Left lung (tissue), 10 donors: ENCODE measurements around the gene ANKMY1. TPM values are rescaled to one million over a fixed set of nuclear protein-coding genes. Genes with fewer than 3 reads are reported as not detected.

ENCODE experiments used
- ATAC-seq: fragments of 200-7000 bp; cut with Tn5 transposase; one replicate; pipeline ENCODE4 v1.9.1; 2020; ENCODE audit warnings: moderate library complexity
- DNase-seq, 4 donors: peaks; one replicate each; pipeline ENCODE4 v3.0.0-alpha.2; 2013 to 2020
- H3K27ac ChIP-seq, 2 donors: fragments of 200-600 bp; sonication (generic) in 1 of 2; one replicate each; pipeline versions ENCODE4 v1.5.0 to v1.8.0; 2020 to 2021
- H3K27me3 ChIP-seq, 2 donors: fragments of 200-600 bp; sonication (generic) in 1 of 2; one replicate each; pipeline versions ENCODE4 v1.5.0 to v1.8.0; 2020 to 2021
- H3K36me3 ChIP-seq, 2 donors: fragments of 200-600 bp; sonication (generic) in 1 of 2; one replicate each; pipeline versions ENCODE4 v1.5.0 to v1.8.0; 2020 to 2021
- H3K4me1 ChIP-seq, 2 donors: fragments of 200-600 bp; one replicate each; pipeline ENCODE4 v1.8.0; 2021
- H3K4me3 ChIP-seq, 2 donors: fragments of 200-600 bp; sonication (generic) in 1 of 2; one replicate each; pipeline versions ENCODE4 v1.5.0 to v1.8.0; 2020 to 2021; ENCODE audit warnings: mild to moderate bottlenecking in 1 of 2
- H3K9me3 ChIP-seq, 2 donors: fragments of 200-600 bp; sonication (generic) in 1 of 2; one replicate each; pipeline versions ENCODE4 v1.5.0 to v1.8.0; 2020 to 2021
- intact Hi-C, 2 donors: fragments of 100-400 bp; cut with DNase I; formaldehyde crosslinking; loops; one replicate each; pipeline versions ENCODE4 v1.11.2 to v1.14.2; 2022
- polyA plus RNA-seq, 6 donors: library from polyadenylated mRNA; unstranded; fragments of 120-200 nt; gene quantifications; one replicate each; pipeline ENCODE4 v1.2.1, GENCODE V29; 2013; ENCODE audit not compliant: insufficient read length in 6 of 6
- total RNA-seq, 2 donors: library from RNA; stranded (reverse); fragmentation: NEBNext Ultra II Directional; extraction: Animal tissue kit (Norgen Biotek cat#: 25700); gene quantifications; one replicate each; pipeline ENCODE4 v1.2.1, GENCODE V29; 2021
- TF ChIP-seq, protein P1 (sequence below), 2 donors: fragments of 200-600 bp; sonication (generic) in 1 of 2; IDR thresholded peaks; one replicate each; pipeline versions ENCODE4 v1.5.0 to v1.8.0; 2021; ENCODE audit warnings: antibody characterized with exemption in 2 of 2
- donor health status: DM: no; HTN: yes; CAD: no.
- donor health status: DM: no; HTN: no; CAD: no.

ANKMY1 gene
- total and polyA plus RNA-seq, 8 donors: 11.8 to 20.1 (median 15.1) TPM

DNA sequence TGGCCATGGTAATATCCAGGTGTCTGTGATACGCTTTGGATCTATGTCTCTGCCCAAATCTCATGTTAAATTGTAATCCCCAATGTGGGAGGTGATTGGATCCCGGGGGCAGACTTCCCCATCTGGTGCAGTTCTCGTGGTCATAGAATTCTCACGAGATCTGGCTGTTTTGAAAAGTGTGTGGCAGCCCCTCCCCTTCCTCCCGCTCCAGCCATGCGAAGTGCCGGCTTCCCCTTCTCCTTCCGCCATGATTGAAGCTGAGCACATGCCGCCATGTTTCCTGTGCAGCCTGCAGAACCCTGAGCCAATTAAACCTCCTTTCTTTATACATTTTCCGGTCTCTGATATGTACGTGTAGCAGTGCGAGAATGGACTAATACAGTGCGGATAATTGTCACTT lies 79.9 kb downstream of the ANKMY1 start:
- Histone ChIP-seq H3K9me3 (peaks cover 0 to 18% of the 10 kb centered on the region in 2 donors), H3K27ac (no peak overlapping the region), H3K27me3 (no peaks in the 10 kb centered on the region), H3K36me3 (no peaks in the 10 kb centered on the region), H3K4me1 (no peaks in the 10 kb centered on the region), H3K4me3 (no peak overlapping the region)
- ATAC-seq (no peak), DNase-seq (no peak)
- TF ChIP-seq, protein P1, sequence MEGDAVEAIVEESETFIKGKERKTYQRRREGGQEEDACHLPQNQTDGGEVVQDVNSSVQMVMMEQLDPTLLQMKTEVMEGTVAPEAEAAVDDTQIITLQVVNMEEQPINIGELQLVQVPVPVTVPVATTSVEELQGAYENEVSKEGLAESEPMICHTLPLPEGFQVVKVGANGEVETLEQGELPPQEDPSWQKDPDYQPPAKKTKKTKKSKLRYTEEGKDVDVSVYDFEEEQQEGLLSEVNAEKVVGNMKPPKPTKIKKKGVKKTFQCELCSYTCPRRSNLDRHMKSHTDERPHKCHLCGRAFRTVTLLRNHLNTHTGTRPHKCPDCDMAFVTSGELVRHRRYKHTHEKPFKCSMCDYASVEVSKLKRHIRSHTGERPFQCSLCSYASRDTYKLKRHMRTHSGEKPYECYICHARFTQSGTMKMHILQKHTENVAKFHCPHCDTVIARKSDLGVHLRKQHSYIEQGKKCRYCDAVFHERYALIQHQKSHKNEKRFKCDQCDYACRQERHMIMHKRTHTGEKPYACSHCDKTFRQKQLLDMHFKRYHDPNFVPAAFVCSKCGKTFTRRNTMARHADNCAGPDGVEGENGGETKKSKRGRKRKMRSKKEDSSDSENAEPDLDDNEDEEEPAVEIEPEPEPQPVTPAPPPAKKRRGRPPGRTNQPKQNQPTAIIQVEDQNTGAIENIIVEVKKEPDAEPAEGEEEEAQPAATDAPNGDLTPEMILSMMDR (IDR thresholded peaks at IDR 0.05): no peak
- intact Hi-C loops: no loop called here

- Histone ChIP-seq H3K4me1 (no peaks in the 10 kb centered on the region), H3K36me3 (no peaks in the 10 kb centered on the region), H3K9me3 (peaks cover 0 to 23% of the 10 kb centered on the region in 2 donors), H3K27me3 (no peaks in the 10 kb centered on the region), H3K27ac (no peak overlapping the region), H3K4me3 (no peak overlapping the region)
- TF ChIP-seq, protein P1 (IDR thresholded peaks at IDR 0.05): no peak
- intact Hi-C loops: no loop called here
- ATAC-seq (no peak), DNase-seq (no peak)
Measured at GRCh38 chr2:240473211-240473610, 84.6 kb downstream of the ANKMY1 start.

DNA sequence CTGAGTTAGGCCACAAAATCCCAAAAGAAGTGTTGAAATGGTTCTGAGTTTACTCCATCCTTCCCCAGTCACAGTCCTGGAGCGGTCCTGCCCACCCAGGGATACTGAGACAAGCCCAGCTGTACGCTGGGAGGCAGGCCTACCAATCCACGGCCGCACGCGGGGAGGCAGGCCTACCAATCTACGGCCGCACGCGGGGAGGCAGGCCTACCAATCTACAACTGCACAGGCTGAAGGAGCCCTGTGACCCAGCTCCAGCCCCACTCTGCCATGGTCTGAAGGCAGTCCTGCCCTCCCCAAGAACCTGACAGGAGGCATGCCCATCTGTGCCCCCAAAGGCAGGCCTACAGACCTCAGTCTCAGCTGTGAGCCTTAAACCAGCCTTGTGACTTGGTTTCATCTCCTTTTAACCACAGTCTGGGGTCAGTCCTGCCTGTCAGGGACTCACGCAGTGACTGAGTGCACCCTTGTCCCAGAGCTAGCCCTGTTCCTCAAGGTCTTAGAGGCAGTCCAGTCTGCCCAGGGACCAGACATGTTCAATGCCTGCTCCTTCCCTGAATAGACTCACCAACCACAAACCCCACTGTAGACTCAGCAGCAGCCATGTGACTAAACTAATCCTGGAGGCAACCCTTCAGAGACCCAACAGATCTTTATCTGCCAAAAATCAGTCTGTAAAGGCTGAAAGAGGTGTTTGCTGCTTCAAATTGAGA lies 85.6 kb downstream of the ANKMY1 start:
- TF ChIP-seq, protein P1 (IDR thresholded peaks at IDR 0.05): no peak
- no peaks in the 10 kb centered on the region for H3K36me3 ChIP-seq
- ATAC-seq: no peak
- intact Hi-C loops: no loop called here
- no peak overlapping the region for H3K4me3 ChIP-seq
- H3K27ac ChIP-seq: no peak overlapping the region
- H3K9me3 ChIP-seq: peaks cover 0 to 23% of the 10 kb centered on the region in 2 donors
- H3K4me1 ChIP-seq: no peaks in the 10 kb centered on the region
- no peaks in the 10 kb centered on the region for H3K27me3 ChIP-seq
- DNase-seq: peak in 2 of 4 donors; percentile 20 to 56

- Histone ChIP-seq H3K4me3 (no peak overlapping the region), H3K27me3 (no peaks in the 10 kb centered on the region), H3K36me3 (peaks cover 0 to 4% of the 10 kb centered on the region in 2 donors), H3K4me1 (no peaks in the 10 kb centered on the region), H3K27ac (no peak overlapping the region), H3K9me3 (peaks cover 0 to 23% of the 10 kb centered on the region in 2 donors)
- intact Hi-C loops: no loop called here
- ATAC-seq: no peak
- TF ChIP-seq, protein P1 (IDR thresholded peaks at IDR 0.05): no peak
- DNase-seq: no peak
Measured at GRCh38 chr2:240469740-240470139, 88.0 kb downstream of the ANKMY1 start.

GRCh38 chr2:240469239-240469636 lies 88.5 kb downstream of the ANKMY1 start:
- peaks cover 0 to 4% of the 10 kb centered on the region in 2 donors for H3K36me3 ChIP-seq
- no peaks in the 10 kb centered on the region for H3K4me1 ChIP-seq
- no peak for ATAC-seq
- no peaks in the 10 kb centered on the region for H3K27me3 ChIP-seq
- peaks cover 0 to 18% of the 10 kb centered on the region in 2 donors for H3K9me3 ChIP-seq
- intact Hi-C loops: no loop called here
- H3K4me3 ChIP-seq: no peak overlapping the region
- DNase-seq: peak in 1 of 4 donors; percentile 61
- H3K27ac ChIP-seq: no peak overlapping the region
- TF ChIP-seq, protein P1 (IDR thresholded peaks at IDR 0.05): no peak
